Peyer's patch (tissue), 4 donors: ENCODE data around the gene SYNPO2. TPM values are rescaled to one million over a fixed set of nuclear protein-coding genes. Genes with fewer than 3 reads are reported as not detected.
"Not testable (repeated sequence)": the region's sequence is repeated elsewhere in the genome, so short reads cannot be mapped to it uniquely, and the experiment has no call there.

ENCODE experiments used
- DNase-seq, 3 donors: peaks; one replicate each; pipeline ENCODE4 v3.0.0-alpha.2; 2017 to 2019
- H3K27ac ChIP-seq, 4 donors: fragments of 200-600 bp; sonication (generic); one replicate each; pipeline ENCODE4 v1.5.1; 2016 to 2019
- H3K27me3 ChIP-seq, 2 donors: fragments of 200-600 bp; sonication (generic); one replicate each; pipeline ENCODE4 v1.5.1; 2019
- H3K36me3 ChIP-seq, 3 donors: fragments of 200-600 bp; sonication (generic); one replicate each; pipeline ENCODE4 v1.5.1; 2016 to 2019
- H3K4me1 ChIP-seq, 4 donors: fragments of 200-600 bp; sonication (generic); one replicate each; pipeline ENCODE4 v1.5.1; 2016 to 2019
- H3K4me3 ChIP-seq, 4 donors: fragments of 200-600 bp; sonication (generic); 1 replicate in 3 of 4; 2 replicates in 1 of 4; pipeline ENCODE4 v1.5.1; 2016 to 2019; ENCODE audit warnings: mild to moderate bottlenecking in 1 of 4
- H3K9me3 ChIP-seq, 4 donors: fragments of 200-600 bp; sonication (generic); one replicate each; pipeline ENCODE4 v1.5.1; 2016 to 2019; ENCODE audit warnings: mild to moderate bottlenecking in 1 of 4
- POLR2A ChIP-seq, 2 donors: fragments of 450-650 bp; IDR thresholded peaks; one replicate each; pipeline ENCODE4 v1.5.1; 2017; ENCODE audit warnings: antibody characterized with exemption in 2 of 2, mild to moderate bottlenecking in 2 of 2, moderate library complexity in 2 of 2
- total RNA-seq, 4 donors: library from RNA; depleted of rRNA; stranded (reverse); fragments of >200 nt; gene quantifications; one replicate each; pipeline ENCODE4 v1.1.0, GENCODE V29; 2016
- TF ChIP-seq, protein P1 (sequence below), 6 experiments: fragments of 450-650 bp in 4 of 6; fragments of 200-600 bp in 2 of 6; sonication (generic) in 1 of 6; IDR thresholded peaks; one replicate each; pipeline ENCODE4 v1.5.1; 2017 to 2019; ENCODE audit warnings: antibody characterized with exemption in 6 of 6, mild to moderate bottlenecking in 3 of 6, moderate library complexity in 1 of 6

SYNPO2 gene
- total RNA-seq, 4 donors from 2014 or later, result 24.9 to 77.6 (median 41.1) TPM

DNA sequence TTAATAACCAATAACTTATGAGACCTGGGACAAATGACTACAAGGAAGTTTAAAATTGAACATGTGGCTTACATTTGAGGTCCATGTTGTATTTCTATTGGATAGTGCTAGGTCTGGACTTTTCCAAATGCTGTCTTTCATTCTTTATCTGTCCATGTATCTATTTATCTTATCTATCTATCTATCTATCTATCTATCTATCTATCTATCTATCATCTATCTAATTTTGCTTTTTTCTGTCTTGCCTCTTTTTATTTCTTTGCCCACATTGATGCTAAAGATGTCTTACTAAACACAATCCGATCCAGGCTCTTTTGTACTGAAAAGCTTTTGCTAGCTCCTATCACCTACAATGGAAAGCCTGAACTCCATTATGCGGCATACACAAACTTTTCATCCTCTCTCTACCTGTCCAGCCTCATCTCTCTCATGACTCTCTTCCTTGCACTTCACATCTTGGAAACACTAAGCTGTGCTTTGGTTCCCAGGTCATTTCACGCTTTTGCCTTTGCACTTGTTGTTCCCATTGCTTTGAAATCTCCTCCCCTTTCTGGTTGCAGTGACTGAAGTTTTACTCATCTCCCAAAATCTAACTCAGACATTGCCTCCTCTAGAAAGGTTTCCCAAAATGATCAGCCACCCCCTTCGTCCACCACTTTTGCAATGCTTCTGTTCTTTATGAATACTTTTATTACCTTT lies 107.2 kb downstream of the SYNPO2 start:
- Histone ChIP-seq H3K27ac (peak overlapping the region in 2 of 4 donors; percentile 59 to 82), H3K27me3 (no peaks in the 10 kb centered on the region)

DNA sequence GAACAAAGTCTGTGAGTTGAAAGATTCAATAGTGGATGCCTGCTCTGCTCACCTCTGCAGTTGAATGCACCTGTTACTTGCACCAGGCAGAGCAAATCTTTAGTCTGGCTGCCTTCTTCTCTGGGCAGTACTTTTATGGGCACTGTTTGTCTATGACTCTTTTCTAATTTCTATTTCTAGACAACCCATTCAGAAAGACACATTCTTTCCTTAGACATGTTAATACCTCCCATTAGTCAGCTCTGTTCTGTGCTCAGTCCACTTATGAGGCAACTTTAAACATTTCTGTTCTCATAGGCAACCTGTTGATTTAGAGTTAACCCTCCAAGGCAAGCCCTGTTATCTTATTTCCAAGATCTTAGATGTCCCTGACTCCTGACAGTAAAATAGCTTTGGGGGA lies 108.9 kb downstream of the SYNPO2 start:
- Histone ChIP-seq H3K4me3 (no peak overlapping the region), H3K36me3 (no peaks in the 10 kb centered on the region), H3K9me3 (no peaks in the 10 kb centered on the region), H3K27ac (peak overlapping the region in 2 of 4 donors; percentile 63 to 82), H3K4me1 (no peaks in the 10 kb centered on the region), H3K27me3 (no peaks in the 10 kb centered on the region)
- no peak for TF ChIP-seq POLR2A (IDR thresholded peaks at IDR 0.05)
- TF ChIP-seq, protein P1, sequence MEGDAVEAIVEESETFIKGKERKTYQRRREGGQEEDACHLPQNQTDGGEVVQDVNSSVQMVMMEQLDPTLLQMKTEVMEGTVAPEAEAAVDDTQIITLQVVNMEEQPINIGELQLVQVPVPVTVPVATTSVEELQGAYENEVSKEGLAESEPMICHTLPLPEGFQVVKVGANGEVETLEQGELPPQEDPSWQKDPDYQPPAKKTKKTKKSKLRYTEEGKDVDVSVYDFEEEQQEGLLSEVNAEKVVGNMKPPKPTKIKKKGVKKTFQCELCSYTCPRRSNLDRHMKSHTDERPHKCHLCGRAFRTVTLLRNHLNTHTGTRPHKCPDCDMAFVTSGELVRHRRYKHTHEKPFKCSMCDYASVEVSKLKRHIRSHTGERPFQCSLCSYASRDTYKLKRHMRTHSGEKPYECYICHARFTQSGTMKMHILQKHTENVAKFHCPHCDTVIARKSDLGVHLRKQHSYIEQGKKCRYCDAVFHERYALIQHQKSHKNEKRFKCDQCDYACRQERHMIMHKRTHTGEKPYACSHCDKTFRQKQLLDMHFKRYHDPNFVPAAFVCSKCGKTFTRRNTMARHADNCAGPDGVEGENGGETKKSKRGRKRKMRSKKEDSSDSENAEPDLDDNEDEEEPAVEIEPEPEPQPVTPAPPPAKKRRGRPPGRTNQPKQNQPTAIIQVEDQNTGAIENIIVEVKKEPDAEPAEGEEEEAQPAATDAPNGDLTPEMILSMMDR (IDR thresholded peaks at IDR 0.05), result no peak
- DNase-seq, result no peak

More for the DNA sequence above, 107.2 kb downstream of the SYNPO2 start:
- DNase-seq, result no peak
- no peak overlapping the region for H3K4me3 ChIP-seq
- H3K36me3 ChIP-seq, result no peaks in the 10 kb centered on the region
- H3K9me3 ChIP-seq, result no peaks in the 10 kb centered on the region
- TF ChIP-seq, protein P1 (IDR thresholded peaks at IDR 0.05), result no peak
- TF ChIP-seq POLR2A (IDR thresholded peaks at IDR 0.05), result no peak
- H3K4me1 ChIP-seq, result peaks cover 0 to 6% (median 0%) of the 10 kb centered on the region in 4 donors

DNA sequence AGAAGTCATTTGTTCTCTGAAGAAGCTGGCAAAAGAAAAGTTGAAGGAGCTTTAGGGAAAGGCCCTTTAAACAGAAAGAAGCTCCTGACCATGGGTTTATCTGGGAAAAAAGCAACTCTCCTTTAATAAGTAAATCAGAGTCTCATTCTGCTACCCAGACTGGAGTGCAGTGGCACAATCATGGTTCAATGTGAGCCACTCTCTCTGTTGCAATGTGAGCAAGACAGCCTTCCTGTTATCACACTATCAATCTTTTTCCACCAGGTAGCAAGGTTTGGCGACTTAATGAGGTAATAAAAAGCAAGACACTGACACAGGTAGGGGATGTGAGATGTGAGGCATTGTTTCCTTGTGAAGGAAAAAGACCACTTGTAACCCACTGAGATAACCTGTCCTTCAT lies 111.3 kb downstream of the SYNPO2 start:
- peak overlapping the region in 2 of 4 donors; percentile 52 to 82 for H3K27ac ChIP-seq

DNA sequence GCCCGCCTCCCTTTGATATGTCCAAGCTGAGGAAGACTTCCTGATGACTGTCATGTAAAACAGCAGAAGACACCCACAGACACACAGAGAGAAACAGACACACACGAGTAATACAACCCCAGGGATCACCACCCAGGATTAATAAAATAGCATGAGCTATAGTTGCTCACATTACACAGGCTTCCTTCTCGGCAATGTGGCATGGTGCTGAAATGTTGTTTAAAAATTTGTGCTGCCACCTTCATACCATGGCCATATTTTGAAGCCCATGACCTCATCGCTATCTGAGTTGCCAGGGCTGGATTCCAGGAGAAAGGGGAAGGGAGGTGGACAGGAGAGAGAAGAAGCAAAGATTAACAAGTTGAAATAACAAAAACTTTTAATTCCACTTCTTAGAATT lies 111.7 kb downstream of the SYNPO2 start:
- TF ChIP-seq, protein P1 (IDR thresholded peaks at IDR 0.05), result no peak
- TF ChIP-seq POLR2A (IDR thresholded peaks at IDR 0.05), result no peak
- H3K4me1 ChIP-seq, result no peaks in the 10 kb centered on the region

More for the DNA sequence above, 111.3 kb downstream of the SYNPO2 start:
- TF ChIP-seq, protein P1 (IDR thresholded peaks at IDR 0.05), result no peak
- TF ChIP-seq POLR2A (IDR thresholded peaks at IDR 0.05), result no peak
- H3K4me1 ChIP-seq, result no peaks in the 10 kb centered on the region
- DNase-seq, result no peak
- H3K36me3 ChIP-seq, result no peaks in the 10 kb centered on the region
- no peak overlapping the region for H3K4me3 ChIP-seq
- no peaks in the 10 kb centered on the region for H3K27me3 ChIP-seq
- no peaks in the 10 kb centered on the region for H3K9me3 ChIP-seq

DNA sequence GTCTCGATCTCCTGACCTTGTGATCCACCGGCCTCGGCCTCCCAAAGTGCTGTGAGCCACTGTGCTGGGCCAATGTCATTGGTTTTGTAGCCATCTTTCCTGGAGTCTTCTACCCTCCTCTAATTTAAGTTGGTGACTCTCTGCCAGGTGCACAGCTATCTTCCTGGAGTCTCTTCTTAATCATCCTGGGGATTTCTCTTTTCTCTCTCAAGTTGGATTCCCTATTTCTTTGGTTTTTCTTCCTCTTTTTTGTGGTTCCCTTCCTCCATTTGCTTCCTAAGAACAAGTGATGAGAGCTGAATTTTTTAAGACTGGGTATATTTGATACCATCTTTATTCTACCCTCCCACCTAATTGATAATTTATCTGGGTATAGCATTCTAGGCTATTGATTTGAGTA lies 113.8 kb downstream of the SYNPO2 start:
- TF ChIP-seq, protein P1 (IDR thresholded peaks at IDR 0.05), result no peak
- TF ChIP-seq POLR2A (IDR thresholded peaks at IDR 0.05), result no peak
- H3K4me1 ChIP-seq, result no peaks in the 10 kb centered on the region
- no peak overlapping the region for H3K4me3 ChIP-seq
- DNase-seq, result no peak
- no peaks in the 10 kb centered on the region for H3K27me3 ChIP-seq
- peak overlapping the region in 1 of 4 donors; percentile 61 for H3K27ac ChIP-seq
- H3K9me3 ChIP-seq, result no peaks in the 10 kb centered on the region
- no peaks in the 10 kb centered on the region for H3K36me3 ChIP-seq

More for the DNA sequence above, 111.7 kb downstream of the SYNPO2 start:
- no peak for DNase-seq
- no peaks in the 10 kb centered on the region for H3K27me3 ChIP-seq
- no peaks in the 10 kb centered on the region for H3K36me3 ChIP-seq
- H3K4me3 ChIP-seq, result no peak overlapping the region
- H3K9me3 ChIP-seq, result no peaks in the 10 kb centered on the region
- peak overlapping the region in 2 of 4 donors; percentile 52 to 82 for H3K27ac ChIP-seq

DNA sequence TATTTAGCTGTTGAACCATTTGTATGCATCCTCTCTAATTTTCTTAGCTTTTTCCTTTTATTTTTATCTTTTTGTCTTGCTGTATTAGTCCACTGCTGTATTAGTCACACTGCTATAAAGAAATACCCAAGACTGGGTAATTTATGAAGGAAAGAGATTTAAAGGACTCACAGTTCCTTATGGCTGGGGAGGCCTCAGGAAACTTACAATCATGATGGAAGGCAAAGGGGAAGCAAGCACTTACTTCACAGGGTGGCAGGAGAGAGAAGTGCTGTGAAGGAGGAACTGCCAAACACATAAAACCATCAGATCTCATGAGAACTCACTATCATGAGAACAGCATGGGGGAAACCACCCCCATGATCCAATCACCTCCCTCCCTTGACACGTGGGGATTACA lies 114.3 kb downstream of the SYNPO2 start:
- DNase-seq, H3K4me1 ChIP-seq, H3K9me3 ChIP-seq, H3K27me3 ChIP-seq, H3K4me3 ChIP-seq, H3K36me3 ChIP-seq: not testable (repeated sequence)
- H3K27ac ChIP-seq, result peak overlapping the region in 2 of 4 donors; percentile 30 to 61
